NB4 (cell line): ENCODE results near the gene SLC25A24.
"Not testable (repeated sequence)": the region's sequence is repeated elsewhere in the genome, so short reads cannot be mapped to it uniquely, and the experiment has no call there.

ENCODE experiments used
- DNase-seq: peaks from one replicate; pipeline ENCODE4 v3.0.0; 2010; ENCODE audit warnings: low read depth
- H3K4me3 ChIP-seq: one replicate; pipeline ENCODE4 v1.5.1; 2011; ENCODE audit warnings: mild to moderate bottlenecking, low read depth, low read length, moderate library complexity
- MAX ChIP-seq: IDR thresholded peaks from 2 replicates; pipeline ENCODE4 v1.6.1; 2011; ENCODE audit warnings: low read depth, low read length
- MYC ChIP-seq: IDR thresholded peaks from 2 replicates; pipeline ENCODE4 v1.6.1; 2011; ENCODE audit warnings: low read depth, low read length
- POLR2A ChIP-seq: IDR thresholded peaks from 2 replicates; pipeline ENCODE4 v1.6.1; 2011; ENCODE audit warnings: mild to moderate bottlenecking; ENCODE audit not compliant: insufficient read length; ENCODE audit errors: extremely low read depth
- TF ChIP-seq, protein P1 (sequence below): IDR thresholded peaks from one replicate; pipeline ENCODE4 v1.5.1; 2012; ENCODE audit warnings: low read depth, low read length

Gene SLC25A24

DNA sequence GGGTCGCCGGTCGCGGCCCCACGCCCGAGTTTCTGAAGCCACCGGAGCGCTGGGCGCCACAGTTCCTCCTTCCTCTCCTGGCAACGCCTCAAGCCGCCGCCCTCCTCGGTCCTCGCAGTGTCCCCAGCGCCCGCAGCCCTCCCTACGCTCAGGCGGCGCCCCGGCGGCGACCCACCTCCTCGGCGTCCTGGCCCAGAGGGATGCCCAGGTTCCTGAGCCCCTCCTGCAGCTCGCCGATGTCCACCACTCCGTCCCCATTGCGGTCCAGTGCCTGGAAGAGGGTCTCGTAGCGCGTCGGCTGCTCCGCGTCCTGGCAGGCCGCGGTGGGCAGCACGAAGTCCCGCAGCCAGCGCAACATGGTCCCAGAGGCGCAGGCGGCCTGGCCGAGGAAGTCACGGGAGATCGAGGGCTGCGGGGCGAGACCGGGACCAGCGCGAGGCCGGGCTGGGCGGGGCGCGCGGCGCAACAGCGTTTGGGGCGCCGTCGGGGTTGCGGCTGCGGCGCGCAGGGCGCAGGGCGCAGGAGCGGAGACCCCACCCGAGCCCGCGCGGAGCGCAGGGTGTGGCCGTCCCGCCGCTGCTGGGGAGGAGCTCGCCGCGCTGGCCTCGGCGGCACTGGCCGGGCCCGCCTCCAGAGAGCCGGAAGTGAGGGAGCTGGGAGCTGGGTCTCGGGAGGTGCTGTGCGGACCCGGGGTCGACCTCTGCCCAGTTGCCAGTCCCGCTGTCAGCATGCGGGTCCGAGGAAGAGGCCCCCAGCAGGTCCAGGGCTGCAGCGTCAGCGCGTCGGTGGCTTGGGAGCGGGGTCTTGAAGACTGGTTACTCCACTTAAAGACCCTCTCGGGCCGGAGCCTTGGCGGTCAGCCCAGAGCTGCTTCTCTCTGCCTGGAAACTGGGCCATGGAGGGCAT is at the start of gene SLC25A24:
SLC25A24 (minus strand) TSS at position 563 of the 906 bp plus-strand sequence; CDS start at position 358, 205 bp downstream.
- TF ChIP-seq, protein P1, sequence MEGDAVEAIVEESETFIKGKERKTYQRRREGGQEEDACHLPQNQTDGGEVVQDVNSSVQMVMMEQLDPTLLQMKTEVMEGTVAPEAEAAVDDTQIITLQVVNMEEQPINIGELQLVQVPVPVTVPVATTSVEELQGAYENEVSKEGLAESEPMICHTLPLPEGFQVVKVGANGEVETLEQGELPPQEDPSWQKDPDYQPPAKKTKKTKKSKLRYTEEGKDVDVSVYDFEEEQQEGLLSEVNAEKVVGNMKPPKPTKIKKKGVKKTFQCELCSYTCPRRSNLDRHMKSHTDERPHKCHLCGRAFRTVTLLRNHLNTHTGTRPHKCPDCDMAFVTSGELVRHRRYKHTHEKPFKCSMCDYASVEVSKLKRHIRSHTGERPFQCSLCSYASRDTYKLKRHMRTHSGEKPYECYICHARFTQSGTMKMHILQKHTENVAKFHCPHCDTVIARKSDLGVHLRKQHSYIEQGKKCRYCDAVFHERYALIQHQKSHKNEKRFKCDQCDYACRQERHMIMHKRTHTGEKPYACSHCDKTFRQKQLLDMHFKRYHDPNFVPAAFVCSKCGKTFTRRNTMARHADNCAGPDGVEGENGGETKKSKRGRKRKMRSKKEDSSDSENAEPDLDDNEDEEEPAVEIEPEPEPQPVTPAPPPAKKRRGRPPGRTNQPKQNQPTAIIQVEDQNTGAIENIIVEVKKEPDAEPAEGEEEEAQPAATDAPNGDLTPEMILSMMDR = no peak
- TF ChIP-seq MYC (no peak), MAX (no peak), POLR2A (peak; percentile 25)
- DNase-seq = peak; percentile 77
- H3K4me3 ChIP-seq = peak within 1 kb of the TSS; percentile 74

- H3K4me3 ChIP-seq, DNase-seq: not testable (repeated sequence)
Measured at GRCh38 chr1:108243976-108244375, 43.8 kb upstream of the SLC25A24 start, which contains the start of gene NBPF4. TSS of gene NBPF4 (minus strand) at chr1:108244076. CDS start at chr1:108243761, 315 bp downstream.

DNA sequence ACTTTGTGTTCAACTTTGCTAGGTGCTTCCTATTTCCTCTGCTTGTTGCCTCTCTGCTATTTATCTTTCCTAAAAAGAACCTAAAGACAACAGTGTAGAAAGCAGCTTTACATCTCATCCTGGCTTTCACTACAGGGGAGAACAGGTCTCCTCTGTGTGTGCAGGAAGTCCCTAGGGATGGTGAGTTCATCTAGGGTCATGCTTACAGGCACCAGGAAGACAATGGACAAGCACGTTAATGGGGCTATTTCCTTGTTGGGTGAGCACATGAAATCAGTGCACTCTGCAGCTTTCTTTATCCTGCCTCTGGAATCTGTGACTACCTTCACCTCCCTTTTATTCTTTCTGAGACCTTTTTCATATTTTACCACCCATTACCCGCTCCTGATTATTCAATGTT is 39.3 kb upstream of the SLC25A24 start:
- DNase-seq, H3K4me3 ChIP-seq: not testable (repeated sequence)

DNA sequence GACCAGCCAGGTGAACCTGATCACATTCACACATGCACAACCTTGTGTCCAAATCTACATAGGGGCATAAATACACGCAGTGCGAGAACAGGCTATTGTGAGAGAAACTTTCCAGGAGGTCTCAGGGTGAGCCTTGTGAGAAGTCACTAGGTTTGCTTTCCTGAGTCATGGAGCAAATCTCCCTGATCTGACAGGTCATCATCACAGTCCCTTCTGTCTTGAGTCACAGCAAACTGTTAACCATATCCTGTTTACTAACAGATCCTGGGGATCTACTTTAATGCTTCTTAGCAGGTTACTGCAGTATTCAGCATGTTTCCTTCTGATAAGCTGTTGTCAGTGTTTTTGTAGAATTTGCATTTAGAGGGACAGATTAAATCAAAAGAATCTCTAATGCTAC is 35.2 kb upstream of the SLC25A24 start:
- H3K4me3 ChIP-seq, DNase-seq: not testable (repeated sequence)

DNA sequence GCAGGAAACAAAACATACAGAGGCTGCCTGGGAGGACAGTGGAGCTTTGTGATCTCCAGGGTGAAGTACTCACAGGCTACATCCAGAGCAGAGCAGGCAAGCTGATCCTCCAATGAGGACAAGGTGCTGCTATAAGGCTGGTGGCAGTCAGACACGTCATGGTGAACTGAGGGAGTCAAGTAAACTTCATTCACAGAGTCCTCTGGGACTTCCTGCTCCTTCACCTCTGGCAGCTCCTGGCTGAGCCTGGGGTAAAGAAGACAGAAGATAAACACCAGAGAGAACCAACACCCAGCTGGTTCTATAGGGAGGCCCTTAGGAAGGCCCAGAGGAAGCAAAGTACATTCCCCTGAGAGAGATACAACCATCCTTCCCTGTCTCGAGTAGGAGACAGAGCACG is 32.0 kb upstream of the SLC25A24 start:
- not testable (repeated sequence) for DNase-seq, H3K4me3 ChIP-seq

DNA sequence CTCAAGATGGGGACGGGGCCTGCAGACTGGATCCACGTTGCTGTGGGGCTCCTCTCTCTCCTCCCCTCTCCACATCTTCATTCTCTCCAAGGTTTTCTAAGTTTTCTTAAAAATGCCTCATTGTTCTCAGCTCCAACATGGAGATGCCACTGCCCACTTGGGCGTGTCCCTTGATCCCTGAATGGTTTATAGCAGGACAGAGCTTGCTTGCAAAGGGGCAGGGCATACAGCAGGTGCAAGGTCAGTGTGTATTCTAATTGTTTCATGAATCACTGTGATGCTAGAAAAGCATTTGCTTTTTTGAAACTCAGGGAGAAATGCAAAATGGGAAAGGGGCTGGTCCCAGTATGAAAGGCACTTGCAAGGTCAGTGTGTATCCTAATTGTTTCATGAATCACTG is 29.8 kb upstream of the SLC25A24 start:
- H3K4me3 ChIP-seq, DNase-seq: not testable (repeated sequence)

GRCh38 chr1:108227772-108228171 is 27.6 kb upstream of the SLC25A24 start:
- not testable (repeated sequence) for DNase-seq, H3K4me3 ChIP-seq

GRCh38 chr1:108226855-108227254 is 26.7 kb upstream of the SLC25A24 start:
- not testable (repeated sequence) for H3K4me3 ChIP-seq, DNase-seq

DNA sequence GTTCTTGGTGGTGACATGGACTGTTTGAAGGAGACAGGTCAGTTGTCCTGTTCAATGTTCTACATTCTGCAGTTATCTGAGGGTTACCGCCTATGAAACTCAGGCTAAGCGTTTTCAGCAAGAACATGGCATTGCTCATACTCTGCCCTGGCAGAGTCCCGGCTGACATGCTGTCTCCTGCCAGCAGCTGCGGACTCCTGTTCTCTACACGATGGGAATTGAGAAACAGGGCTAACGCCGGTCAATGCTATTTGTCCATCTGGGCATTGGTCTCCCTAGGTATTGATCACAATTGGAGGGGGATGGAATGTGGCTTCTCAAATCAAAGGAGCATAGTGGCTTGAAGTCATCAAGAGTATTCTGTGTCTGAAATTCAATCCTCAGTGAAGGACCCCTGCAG is 23.1 kb upstream of the SLC25A24 start:
- H3K4me3 ChIP-seq, DNase-seq: not testable (repeated sequence)

DNA sequence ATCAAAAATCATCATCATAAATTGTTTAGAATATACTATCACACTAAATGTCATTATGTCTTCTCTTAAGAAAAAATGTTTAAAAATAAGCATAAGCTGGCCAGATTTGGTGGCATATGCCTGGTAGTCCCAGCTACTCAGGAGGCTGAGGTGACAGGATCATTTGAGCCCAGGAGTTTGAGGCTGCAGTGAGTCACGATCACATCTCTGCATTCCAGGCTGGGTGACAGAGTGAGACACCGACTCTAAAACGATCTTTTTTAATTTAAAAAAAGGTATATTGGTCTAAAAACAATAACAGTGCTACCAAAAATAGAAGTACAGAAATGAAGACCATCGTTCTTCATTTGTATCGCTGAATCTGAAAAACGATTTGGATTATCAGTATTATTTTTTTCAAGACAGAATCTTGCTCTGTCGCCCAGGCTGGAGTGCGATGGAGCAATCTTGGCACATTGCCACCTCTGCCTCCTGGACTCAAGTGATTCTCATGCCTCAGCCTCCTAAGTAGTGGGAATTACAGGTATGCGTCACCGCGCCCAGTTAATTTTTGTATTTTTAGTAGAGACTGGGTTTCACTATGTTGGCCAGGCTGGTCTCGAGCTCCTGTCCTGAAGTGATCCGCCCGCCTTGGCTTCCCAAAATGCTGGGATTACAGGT is 17.5 kb upstream of the SLC25A24 start:
- H3K4me3 ChIP-seq = not testable (repeated sequence)

DNA sequence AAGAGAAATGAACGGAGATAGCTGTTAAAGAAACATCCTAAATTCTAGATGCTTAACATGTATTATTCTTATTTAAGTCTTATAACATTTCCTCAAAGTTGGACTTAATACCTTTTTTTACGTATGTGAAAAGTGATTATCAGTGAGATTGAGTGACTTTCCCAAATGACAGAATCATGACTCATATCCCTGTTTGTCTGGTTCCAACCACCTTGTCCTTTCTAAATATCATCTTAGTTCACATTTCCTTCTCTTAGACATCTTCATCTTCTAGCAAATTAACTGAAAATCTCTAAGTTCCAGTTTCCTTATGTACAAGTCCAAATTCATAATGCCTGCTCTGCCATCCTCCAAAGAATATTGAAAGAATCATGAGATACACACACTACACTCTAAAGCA is 16.9 kb upstream of the SLC25A24 start:
- H3K4me3 ChIP-seq, DNase-seq: not testable (repeated sequence)

More for the DNA sequence above, 17.5 kb upstream of the SLC25A24 start:
- not testable (repeated sequence) for DNase-seq

- DNase-seq, H3K4me3 ChIP-seq: not testable (repeated sequence)
Measured at GRCh38 chr1:108216028-108216890, 16.1 kb upstream of the SLC25A24 start.
